ENCODE data around the gene IGFBP2. TPM values are rescaled to one million over a fixed set of nuclear protein-coding genes. Genes with fewer than 3 reads are reported as not detected.
A peak's percentile ranks its signal among the peaks of the same experiment; 100 is the strongest.

The IGFBP2 gene
- total and polyA plus RNA-seq, 2 experiments from 2014 or later: 163 to 338 TPM

DNA sequence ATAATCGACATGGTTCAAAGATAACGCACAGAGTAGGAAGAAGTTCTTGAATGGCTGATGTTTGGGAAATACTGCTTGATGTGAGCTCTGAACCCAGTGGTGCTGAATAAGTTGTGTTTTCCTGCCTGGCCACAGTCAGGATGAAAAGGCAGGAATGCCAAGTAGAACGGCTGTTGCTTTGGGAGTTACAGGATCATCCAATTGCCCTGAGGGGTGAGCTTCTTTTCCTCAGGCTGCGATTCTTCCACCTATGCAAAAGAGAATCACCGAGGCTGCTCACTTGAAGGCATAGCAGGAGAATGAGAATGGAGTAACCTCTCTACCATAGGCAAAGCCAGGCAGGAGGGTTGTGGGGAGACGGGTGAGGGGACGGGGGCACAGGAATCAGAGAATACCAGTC lies 14.4 kb upstream of the IGFBP2 start:
- H3K27ac ChIP-seq: peak overlapping the region; percentile 17
- H3K4me2 ChIP-seq: no peak overlapping the region

DNA sequence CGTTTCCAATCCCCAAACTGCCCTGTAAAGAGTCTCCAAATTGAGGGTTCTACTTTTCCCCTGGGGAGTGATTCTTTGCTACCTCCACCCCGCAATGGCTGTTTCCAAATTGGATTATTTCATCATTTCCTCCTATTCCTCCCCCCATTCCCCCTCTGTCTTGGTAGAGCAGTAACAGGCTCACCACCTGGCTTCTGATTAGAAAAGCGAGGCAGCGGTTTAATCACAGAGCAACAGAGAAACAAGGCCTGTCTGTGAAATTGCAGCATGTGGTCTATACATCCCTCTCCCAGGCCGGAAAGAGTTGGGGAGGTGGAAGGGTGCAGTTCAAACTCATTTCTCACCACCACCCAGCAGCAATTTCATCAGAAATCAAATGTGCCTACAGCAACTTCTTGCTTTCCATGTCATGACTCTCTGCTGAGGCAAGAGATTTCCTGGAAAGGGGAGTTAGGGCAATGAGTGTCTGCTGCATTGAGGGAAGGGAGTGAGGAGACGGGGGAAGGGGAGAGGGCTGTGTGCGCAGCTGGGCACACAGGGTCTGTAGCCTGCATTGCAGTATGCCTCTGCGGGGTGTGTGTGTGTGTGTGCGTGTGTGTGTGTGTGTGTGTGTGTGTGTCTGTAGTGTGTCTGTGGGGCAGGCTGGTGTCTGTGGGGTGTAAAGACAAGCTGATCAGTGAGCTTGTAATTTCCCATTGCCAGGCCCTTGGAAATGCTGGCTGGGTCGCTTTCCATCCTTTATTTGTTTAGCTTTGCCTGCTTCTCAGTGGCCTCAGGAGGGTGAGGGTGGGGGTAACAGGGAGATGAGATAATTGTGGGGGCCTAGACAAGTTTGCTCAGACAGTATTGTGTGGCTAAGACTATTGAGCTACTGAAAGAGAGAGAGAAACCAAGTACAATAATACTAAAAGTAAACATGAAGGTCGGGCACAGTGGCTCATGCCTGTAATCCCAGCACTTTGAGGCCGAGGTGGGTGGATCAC lies 13.5 kb upstream of the IGFBP2 start:
- H3K27ac ChIP-seq: peak overlapping the region; percentile 17
- H3K4me2 ChIP-seq: no peak overlapping the region
- no peaks in the 10 kb centered on the region for H3K9me2 ChIP-seq (replicated peaks; ENCODE audit: insufficient read depth)
- TF ChIP-seq, protein P1, sequence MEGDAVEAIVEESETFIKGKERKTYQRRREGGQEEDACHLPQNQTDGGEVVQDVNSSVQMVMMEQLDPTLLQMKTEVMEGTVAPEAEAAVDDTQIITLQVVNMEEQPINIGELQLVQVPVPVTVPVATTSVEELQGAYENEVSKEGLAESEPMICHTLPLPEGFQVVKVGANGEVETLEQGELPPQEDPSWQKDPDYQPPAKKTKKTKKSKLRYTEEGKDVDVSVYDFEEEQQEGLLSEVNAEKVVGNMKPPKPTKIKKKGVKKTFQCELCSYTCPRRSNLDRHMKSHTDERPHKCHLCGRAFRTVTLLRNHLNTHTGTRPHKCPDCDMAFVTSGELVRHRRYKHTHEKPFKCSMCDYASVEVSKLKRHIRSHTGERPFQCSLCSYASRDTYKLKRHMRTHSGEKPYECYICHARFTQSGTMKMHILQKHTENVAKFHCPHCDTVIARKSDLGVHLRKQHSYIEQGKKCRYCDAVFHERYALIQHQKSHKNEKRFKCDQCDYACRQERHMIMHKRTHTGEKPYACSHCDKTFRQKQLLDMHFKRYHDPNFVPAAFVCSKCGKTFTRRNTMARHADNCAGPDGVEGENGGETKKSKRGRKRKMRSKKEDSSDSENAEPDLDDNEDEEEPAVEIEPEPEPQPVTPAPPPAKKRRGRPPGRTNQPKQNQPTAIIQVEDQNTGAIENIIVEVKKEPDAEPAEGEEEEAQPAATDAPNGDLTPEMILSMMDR (IDR thresholded peaks at IDR 0.05; ENCODE audit: poor library complexity): no peak
- TF ChIP-seq EZH2phosphoT487 (IDR thresholded peaks at IDR 0.05; ENCODE audit: low read depth, severe bottlenecking, unreplicated experiment): peak; percentile 87
- TF ChIP-seq EZH2 (IDR thresholded peaks at IDR 0.05; ENCODE audit: borderline replicate concordance): no peak
- no peaks in the 10 kb centered on the region for H4K20me1 ChIP-seq (ENCODE audit: insufficient read depth, poor library complexity, severe bottlenecking)
- H3K27me3 ChIP-seq: no peaks in the 10 kb centered on the region
- WGBS (ENCODE audit: low lambda C conversion rate, missing lambda C conversion rate): 49% methylated on average over 12 of the region's 12 CpGs
- H3K4me3 ChIP-seq: no peak overlapping the region
- DNase-seq (ENCODE audit: low spot score): peak; percentile 47
- no peak overlapping the region for H2AFZ ChIP-seq
- H3K9me3 ChIP-seq (ENCODE audit: low read depth): no peaks in the 10 kb centered on the region
- no peaks in the 10 kb centered on the region for H3K36me3 ChIP-seq (replicated peaks; ENCODE audit: insufficient read depth, low read depth)
- H3K4me1 ChIP-seq (ENCODE audit: insufficient read depth): peaks cover 24% of the 10 kb centered on the region
- H3K79me2 ChIP-seq: no peaks in the 10 kb centered on the region

More for the DNA sequence above, 14.4 kb upstream of the IGFBP2 start:
- H3K9me3 ChIP-seq (ENCODE audit: low read depth): no peaks in the 10 kb centered on the region
- H2AFZ ChIP-seq: no peak overlapping the region
- DNase-seq (ENCODE audit: low spot score): no peak
- no peaks in the 10 kb centered on the region for H3K79me2 ChIP-seq
- H3K9me2 ChIP-seq (replicated peaks; ENCODE audit: insufficient read depth): no peaks in the 10 kb centered on the region
- H3K4me3 ChIP-seq: no peak overlapping the region
- no peaks in the 10 kb centered on the region for H4K20me1 ChIP-seq (ENCODE audit: insufficient read depth, poor library complexity, severe bottlenecking)
- H3K36me3 ChIP-seq (replicated peaks; ENCODE audit: insufficient read depth, low read depth): no peaks in the 10 kb centered on the region
- no peak for TF ChIP-seq EZH2 (IDR thresholded peaks at IDR 0.05; ENCODE audit: borderline replicate concordance)
- TF ChIP-seq, protein P1 (IDR thresholded peaks at IDR 0.05; ENCODE audit: poor library complexity): no peak
- no peak for TF ChIP-seq EZH2phosphoT487 (IDR thresholded peaks at IDR 0.05; ENCODE audit: low read depth, severe bottlenecking, unreplicated experiment)
- 82% methylated on average over 7 of the region's 7 CpGs for WGBS (ENCODE audit: low lambda C conversion rate, missing lambda C conversion rate)
- H3K4me1 ChIP-seq (ENCODE audit: insufficient read depth): peaks cover 24% of the 10 kb centered on the region
- H3K27me3 ChIP-seq: no peaks in the 10 kb centered on the region

DNA sequence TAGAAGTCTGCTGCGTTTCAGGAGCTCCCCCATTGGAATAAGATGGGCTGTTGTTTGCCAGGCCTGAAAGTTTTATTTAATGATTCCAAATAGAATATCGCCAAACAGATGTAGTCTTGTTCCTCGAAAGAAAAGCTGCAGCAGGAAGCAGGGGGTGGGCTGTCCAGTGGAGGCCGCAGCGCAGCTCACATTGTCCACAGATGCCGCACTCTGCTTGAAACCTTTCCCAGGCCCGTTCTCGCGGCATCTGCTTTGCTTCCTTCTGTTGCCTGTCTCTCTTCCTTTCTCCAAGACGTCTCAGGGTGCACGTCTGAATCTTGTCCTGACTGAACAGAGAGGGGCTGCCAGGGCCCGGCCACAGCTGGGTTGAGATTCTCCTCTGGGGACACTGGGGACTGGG lies 12.4 kb upstream of the IGFBP2 start:
- Histone ChIP-seq H3K4me2 (peak overlapping the region; percentile 52), H3K9me2 (replicated peaks; ENCODE audit: insufficient read depth) (no peaks in the 10 kb centered on the region), H3K9me3 (ENCODE audit: low read depth) (no peaks in the 10 kb centered on the region), H3K4me3 (no peak overlapping the region), H3K79me2 (no peaks in the 10 kb centered on the region), H2AFZ (no peak overlapping the region), H3K4me1 (ENCODE audit: insufficient read depth) (peaks cover 22% of the 10 kb centered on the region), H3K36me3 (replicated peaks; ENCODE audit: insufficient read depth, low read depth) (no peaks in the 10 kb centered on the region), H3K27me3 (no peaks in the 10 kb centered on the region), H3K27ac (peak overlapping the region; percentile 88), H4K20me1 (ENCODE audit: insufficient read depth, poor library complexity, severe bottlenecking) (no peaks in the 10 kb centered on the region)
- TF ChIP-seq EZH2 (IDR thresholded peaks at IDR 0.05; ENCODE audit: borderline replicate concordance) (no peak), EZH2phosphoT487 (IDR thresholded peaks at IDR 0.05; ENCODE audit: low read depth, severe bottlenecking, unreplicated experiment) (no peak)
- peak; percentile 61 for DNase-seq (ENCODE audit: low spot score)
- 56% methylated on average over 12 of the region's 12 CpGs for WGBS (ENCODE audit: low lambda C conversion rate, missing lambda C conversion rate)

DNA sequence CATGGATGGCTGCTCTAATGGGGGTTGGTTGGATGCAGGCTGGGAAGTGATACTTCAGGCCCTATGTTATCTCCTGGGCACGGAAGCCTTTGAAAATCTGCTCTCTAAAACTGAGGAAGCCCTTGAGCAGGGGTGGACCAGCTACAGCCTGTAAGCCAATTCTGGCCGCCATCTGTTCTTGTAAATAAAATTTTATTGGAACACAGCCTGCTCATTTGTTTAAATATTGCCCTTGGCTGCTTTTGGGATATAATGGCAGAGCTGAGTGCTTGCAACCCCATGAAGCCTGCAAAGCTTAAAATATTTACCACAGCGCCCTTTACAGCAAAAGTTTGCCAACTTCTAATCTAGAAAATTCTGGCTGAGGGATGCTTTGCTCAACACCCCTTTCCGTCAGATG lies 11.9 kb upstream of the IGFBP2 start:
- Histone ChIP-seq H3K27me3 (no peaks in the 10 kb centered on the region), H3K9me2 (replicated peaks; ENCODE audit: insufficient read depth) (no peaks in the 10 kb centered on the region), H3K4me3 (no peak overlapping the region), H3K27ac (peak overlapping the region; percentile 88), H3K4me2 (peak overlapping the region; percentile 52), H3K9me3 (ENCODE audit: low read depth) (no peaks in the 10 kb centered on the region), H3K79me2 (no peaks in the 10 kb centered on the region), H4K20me1 (ENCODE audit: insufficient read depth, poor library complexity, severe bottlenecking) (no peaks in the 10 kb centered on the region), H2AFZ (no peak overlapping the region), H3K4me1 (ENCODE audit: insufficient read depth) (peaks cover 22% of the 10 kb centered on the region), H3K36me3 (replicated peaks; ENCODE audit: insufficient read depth, low read depth) (no peaks in the 10 kb centered on the region)
- 60% methylated on average over 4 of the region's 4 CpGs for WGBS (ENCODE audit: low lambda C conversion rate, missing lambda C conversion rate)
- TF ChIP-seq, protein P1 (IDR thresholded peaks at IDR 0.05; ENCODE audit: poor library complexity): no peak
- no peak for TF ChIP-seq EZH2phosphoT487 (IDR thresholded peaks at IDR 0.05; ENCODE audit: low read depth, severe bottlenecking, unreplicated experiment)
- TF ChIP-seq EZH2 (IDR thresholded peaks at IDR 0.05; ENCODE audit: borderline replicate concordance): no peak
- peak; percentile 29 for DNase-seq (ENCODE audit: low spot score)
